AG04450 (cell line): ENCODE measurements around the gene TMUB1. TPM values are rescaled to one million over a fixed set of nuclear protein-coding genes. Genes with fewer than 3 reads are reported as not detected.

Experiments used
- CTCF ChIA-PET: fragments of 300-600, 350-600 bp; formaldehyde crosslinking; extraction: SDS; loops from one replicate; lab custom pipeline; 2022; ENCODE audit warnings: antibody characterized with exemption, inconsistent platforms; lab: Charles Lee
- POLR2A ChIA-PET: fragments of 350-600 bp; formaldehyde crosslinking; extraction: SDS; loops from one replicate; lab custom pipeline; 2021; ENCODE audit warnings: antibody characterized with exemption, inconsistent platforms; lab: Yijun Ruan, JAX
- DNase-seq: peaks from one replicate; pipeline ENCODE4 v3.0.0-alpha.2; 2011; ENCODE audit warnings: low read depth, low spot score
- H3K27ac ChIP-seq: one replicate; pipeline ENCODE4 v1.5.1; 2012; ENCODE audit warnings: low read depth, low read length, control low read depth
- H3K27me3 ChIP-seq: one replicate; pipeline ENCODE4 v1.6.0; 2012; ENCODE audit warnings: low read length; ENCODE audit not compliant: control insufficient read depth, insufficient read depth
- H3K4me3 ChIP-seq: 2 replicates; pipeline ENCODE4 v1.5.1; 2011; ENCODE audit warnings: mild to moderate bottlenecking, low read depth, low read length, control low read depth
- H3K9me3 ChIP-seq: 2 replicates; pipeline ENCODE4 v1.5.1; 2012; ENCODE audit warnings: low read length; ENCODE audit not compliant: control insufficient read depth, insufficient read depth
- polyA plus RNA-seq: library from polyadenylated mRNA; depleted of rRNA; stranded (reverse); fragments of >200 nt; gene quantifications from 2 replicates; pipeline ENCODE4 v1.2.3, GENCODE V29; 2011
- TF ChIP-seq, protein P1 (sequence below): IDR thresholded peaks from 2 replicates; pipeline ENCODE4 v1.5.1; 2011; ENCODE audit warnings: low read depth, low read length, control low read depth, inconsistent platforms

TMUB1 gene
- polyA plus RNA-seq, 1 experiment, result 9.7 TPM

DNA sequence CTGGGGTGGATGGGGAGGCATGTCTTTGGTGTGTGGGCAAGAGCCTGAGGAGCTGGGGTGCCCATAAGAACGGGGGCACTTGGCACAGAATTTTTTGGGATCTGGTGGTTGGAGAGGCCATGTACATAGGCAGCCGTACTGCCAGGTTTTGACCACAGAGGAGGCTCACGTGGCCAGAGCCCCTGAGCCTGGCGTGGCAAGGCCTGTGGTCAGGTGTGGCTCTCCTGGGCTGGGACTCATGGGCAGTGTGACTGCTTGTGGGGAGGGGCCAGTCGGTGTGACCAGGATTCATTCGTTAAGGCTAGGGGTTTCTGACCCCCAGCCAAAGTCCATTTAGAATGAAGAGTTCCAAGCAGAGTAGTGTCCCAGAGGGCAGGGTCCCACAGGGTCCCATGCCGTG, 41.2 kb upstream of the TMUB1 start:
- ChIA-PET CTCF (interaction anchor here (0.6 to 4.0 kb wide), 23 partner anchors 9 to 324 kb away, joined by 3 to 21 read pairs (median 4); partner anchors contain the start of gene H2BK1), POLR2A (no interaction called here)
- Histone ChIP-seq H3K27me3 (no peaks in the 10 kb centered on the region), H3K9me3 (no peaks in the 10 kb centered on the region; the same call in 1 of the 2 replicates), H3K27ac (no peak overlapping the region), H3K4me3 (no peak overlapping the region)
- TF ChIP-seq, protein P1, sequence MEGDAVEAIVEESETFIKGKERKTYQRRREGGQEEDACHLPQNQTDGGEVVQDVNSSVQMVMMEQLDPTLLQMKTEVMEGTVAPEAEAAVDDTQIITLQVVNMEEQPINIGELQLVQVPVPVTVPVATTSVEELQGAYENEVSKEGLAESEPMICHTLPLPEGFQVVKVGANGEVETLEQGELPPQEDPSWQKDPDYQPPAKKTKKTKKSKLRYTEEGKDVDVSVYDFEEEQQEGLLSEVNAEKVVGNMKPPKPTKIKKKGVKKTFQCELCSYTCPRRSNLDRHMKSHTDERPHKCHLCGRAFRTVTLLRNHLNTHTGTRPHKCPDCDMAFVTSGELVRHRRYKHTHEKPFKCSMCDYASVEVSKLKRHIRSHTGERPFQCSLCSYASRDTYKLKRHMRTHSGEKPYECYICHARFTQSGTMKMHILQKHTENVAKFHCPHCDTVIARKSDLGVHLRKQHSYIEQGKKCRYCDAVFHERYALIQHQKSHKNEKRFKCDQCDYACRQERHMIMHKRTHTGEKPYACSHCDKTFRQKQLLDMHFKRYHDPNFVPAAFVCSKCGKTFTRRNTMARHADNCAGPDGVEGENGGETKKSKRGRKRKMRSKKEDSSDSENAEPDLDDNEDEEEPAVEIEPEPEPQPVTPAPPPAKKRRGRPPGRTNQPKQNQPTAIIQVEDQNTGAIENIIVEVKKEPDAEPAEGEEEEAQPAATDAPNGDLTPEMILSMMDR, result no peak
- DNase-seq, result no peak

GRCh38 chr7:151123822-151124464, 40.6 kb upstream of the TMUB1 start:
- Histone ChIP-seq H3K27me3 (no peaks in the 10 kb centered on the region), H3K4me3 (no peak overlapping the region), H3K9me3 (no peaks in the 10 kb centered on the region; the same call in 1 of the 2 replicates), H3K27ac (no peak overlapping the region)
- TF ChIP-seq, protein P1, result peak; percentile 99
- CTCF ChIA-PET, result interaction anchor here (0.6 to 4.0 kb wide), 27 partner anchors 8 to 325 kb away, joined by 3 to 21 read pairs (median 4); partner anchors contain the start of gene H2BK1
- DNase-seq, result peak; percentile 33
- POLR2A ChIA-PET, result no interaction called here

GRCh38 chr7:151123158-151123821, 40.0 kb upstream of the TMUB1 start:
- CTCF ChIA-PET, result interaction anchor here (0.6 to 4.0 kb wide), 24 partner anchors 8 to 595 kb away, joined by 3 to 21 read pairs (median 4); partner anchors contain the start of gene H2BK1
- Histone ChIP-seq H3K27ac (no peak overlapping the region), H3K9me3 (no peaks in the 10 kb centered on the region; the same call in 1 of the 2 replicates), H3K4me3 (no peak overlapping the region), H3K27me3 (no peaks in the 10 kb centered on the region)
- TF ChIP-seq, protein P1, result no peak
- POLR2A ChIA-PET, result no interaction called here
- DNase-seq, result no peak

- CTCF ChIA-PET, result interaction anchor here (0.6 to 4.0 kb wide), 4 partner anchors 10 to 596 kb away, joined by 10 to 21 read pairs (median 16); no protein-coding TSS in a partner anchor
- TF ChIP-seq, protein P1, result no peak
- H3K4me3 ChIP-seq, result no peak overlapping the region
These were observed 39.5 kb upstream of the TMUB1 start for GRCh38 chr7:151122796-151123157.

More at GRCh38 chr7:151122796-151123157, 39.5 kb upstream of the TMUB1 start:
- no peaks in the 10 kb centered on the region for H3K27me3 ChIP-seq
- no peaks in the 10 kb centered on the region; the same call in 1 of the 2 replicates for H3K9me3 ChIP-seq
- no peak overlapping the region for H3K27ac ChIP-seq
- DNase-seq, result no peak
- POLR2A ChIA-PET, result no interaction called here
